CD14-positive monocyte (primary cell): ENCODE measurements around the gene VASH2. TPM values are rescaled to one million over a fixed set of nuclear protein-coding genes. Genes with fewer than 3 reads are reported as not detected.
A peak's percentile ranks its signal among the peaks of the same experiment; 100 is the strongest.

Experiments
- DNase-seq, 3 donors: peaks; one replicate each; pipeline ENCODE4 v3.0.0-alpha.2; 2011 to 2022
- H2AFZ ChIP-seq: 2 replicates; pipeline ENCODE4 v1.6.0; 2012; ENCODE audit warnings: mild to moderate bottlenecking, low read depth, low read length, inconsistent platforms; ENCODE audit not compliant: insufficient read depth, poor library complexity, severe bottlenecking
- H3K27ac ChIP-seq, 2 donors: 1 replicate in 1 of 2; 2 replicates in 1 of 2; pipeline ENCODE4 v1.5.1; 2012 to 2013; ENCODE audit warnings: low read length in 2 of 2, control low read depth in 1 of 2, inconsistent platforms in 1 of 2, low read depth in 1 of 2, mild to moderate bottlenecking in 1 of 2
- H3K27me3 ChIP-seq, 2 donors: one replicate each; pipeline versions ENCODE4 v1.6.0 to v1.6.1; 2011 to 2013; ENCODE audit warnings: low read length in 2 of 2; ENCODE audit not compliant: control insufficient read depth in 2 of 2, insufficient read depth in 2 of 2
- H3K36me3 ChIP-seq, 2 donors: replicated peaks in 1 of 2; 1 replicate in 1 of 2; 2 replicates in 1 of 2; pipeline versions ENCODE4 v1.5.1 to v1.6.1; 2012 to 2013; ENCODE audit warnings: low read length in 2 of 2, control low read depth in 1 of 2, inconsistent platforms in 1 of 2, mild to moderate bottlenecking in 1 of 2; ENCODE audit not compliant: insufficient read depth in 2 of 2, control insufficient read depth in 1 of 2
- H3K4me1 ChIP-seq, 2 donors: 1 replicate in 1 of 2; 2 replicates in 1 of 2; pipeline versions ENCODE4 v1.5.1 to v1.6.1; 2012 to 2013; ENCODE audit warnings: low read length in 2 of 2, control low read depth in 1 of 2, inconsistent platforms in 1 of 2, mild to moderate bottlenecking in 1 of 2, moderate library complexity in 1 of 2; ENCODE audit not compliant: insufficient read depth in 2 of 2, control insufficient read depth in 1 of 2
- H3K4me2 ChIP-seq: replicated peaks from 2 replicates; pipeline ENCODE3; 2012; ENCODE audit warnings: low read length, moderate library complexity, mild to moderate bottlenecking; ENCODE audit not compliant: poor library complexity, severe bottlenecking; ENCODE audit errors: extremely low read depth
- H3K4me3 ChIP-seq, 3 experiments: fragments of 200-600 bp in 1 of 3; sonication (generic) in 1 of 3; replicated peaks in 1 of 3; 1 replicate in 2 of 3; 2 replicates in 1 of 3; pipeline ENCODE4 v1.5.1; 2011 to 2013; ENCODE audit warnings: low read length in 3 of 3, mild to moderate bottlenecking in 3 of 3, control low read depth in 2 of 3, low read depth in 2 of 3, inconsistent platforms in 1 of 3, moderate library complexity in 1 of 3
- H3K79me2 ChIP-seq: 2 replicates; pipeline ENCODE4 v1.6.0; 2012; ENCODE audit warnings: mild to moderate bottlenecking, control low read depth, inconsistent platforms, low read length, moderate library complexity; ENCODE audit not compliant: insufficient read depth
- H3K9ac ChIP-seq: 2 replicates; pipeline ENCODE4 v1.6.0; 2017; ENCODE audit warnings: low read length, mild to moderate bottlenecking; ENCODE audit not compliant: insufficient read depth, poor library complexity, severe bottlenecking
- H3K9me3 ChIP-seq, 2 donors: replicated peaks in 1 of 2; 1 replicate in 1 of 2; 2 replicates in 1 of 2; pipeline versions ENCODE4 v1.5.1 to v1.6.1; 2012 to 2013; ENCODE audit warnings: low read length in 2 of 2, control low read depth in 1 of 2; ENCODE audit not compliant: control insufficient read depth in 1 of 2, insufficient read depth in 1 of 2
- H4K20me1 ChIP-seq: 2 replicates; pipeline ENCODE4 v1.6.0; 2012; ENCODE audit warnings: mild to moderate bottlenecking, low read length, control low read depth, moderate library complexity; ENCODE audit not compliant: insufficient read depth
- H3K27ac Mint-ChIP-seq, 7 donors: one replicate each; pipeline ENCODE4 v1.8.0; 2020; ENCODE audit warnings: mild to moderate bottlenecking in 7 of 7, mixed read lengths in 7 of 7, moderate library complexity in 6 of 7, inconsistent platforms in 2 of 7
- H3K27me3 Mint-ChIP-seq, 3 donors: one replicate each; pipeline ENCODE4 v1.8.0; 2021 to 2022; ENCODE audit warnings: low read depth in 3 of 3, mild to moderate bottlenecking in 3 of 3, mixed read lengths in 3 of 3, moderate library complexity in 3 of 3, inconsistent platforms in 1 of 3
- H3K36me3 Mint-ChIP-seq, 2 donors: one replicate each; pipeline ENCODE4 v1.8.0; 2020; ENCODE audit warnings: mixed read lengths in 2 of 2, inconsistent platforms in 1 of 2, mild to moderate bottlenecking in 1 of 2
- H3K4me1 Mint-ChIP-seq: one replicate; pipeline ENCODE4 v1.8.0; 2020; ENCODE audit warnings: mild to moderate bottlenecking, mixed read lengths
- H3K4me3 Mint-ChIP-seq, 2 donors: one replicate each; pipeline ENCODE4 v1.8.0; 2020; ENCODE audit warnings: mild to moderate bottlenecking in 2 of 2, mixed read lengths in 2 of 2, moderate library complexity in 1 of 2
- H3K9me3 Mint-ChIP-seq, 7 donors: one replicate each; pipeline ENCODE4 v1.8.0; 2020 to 2022; ENCODE audit warnings: mixed read lengths in 7 of 7, mild to moderate bottlenecking in 6 of 7, moderate library complexity in 6 of 7, inconsistent platforms in 2 of 7
- CTCF ChIP-seq: fragments of 200-600 bp; IDR thresholded peaks from one replicate; pipeline ENCODE4 v1.8.0; 2022; ENCODE audit warnings: antibody characterized with exemption, mild to moderate bottlenecking
- WGBS: methylation state at CpG from one replicate; pipeline ENCODE4 v1.1.5; 2013; ENCODE audit warnings: missing lambda C conversion rate; ENCODE audit not compliant: insufficient coverage; 5-methylcytosine and 5-hydroxymethylcytosine counted together
- intact Hi-C, 2 donors: fragments of 100-400 bp; cut with micrococcal nuclease; formaldehyde crosslinking; loops; one replicate each; pipeline versions ENCODE4 v1.15.0 to v1.15.1; 2023
- polyA plus RNA-seq, 3 donors: library from polyadenylated mRNA; depleted of rRNA in 1 of 3; unstranded in 2 of 3; stranded (reverse) in 1 of 3; fragments of 300-500 nt in 2 of 3; fragments of >200 nt in 1 of 3; fragmentation: Illumina TruSeq in 2 of 3; gene quantifications; 1 replicate in 2 of 3; 2 replicates in 1 of 3; pipeline ENCODE4 v1.2.3, GENCODE V29; 2012 to 2021

The VASH2 gene
- polyA plus RNA-seq, 3 donors = 0.07 TPM; not detected in 2

GRCh38 chr1:212958175-212958574 is 7.8 kb downstream of the VASH2 start:
- Histone ChIP-seq H3K9ac (no peak overlapping the region), H3K4me3 (no peak overlapping the region), H3K4me2 (no peak overlapping the region), H3K79me2 (no peaks in the 10 kb centered on the region), H3K27me3 (peaks cover 0 to under 1% of the 10 kb centered on the region in 2 donors), H4K20me1 (no peaks in the 10 kb centered on the region), H3K36me3 (no peaks in the 10 kb centered on the region), H3K4me1 (peaks cover 4% of the 10 kb centered on the region in 2 donors), H2AFZ (peak overlapping the region; percentile 3), H3K9me3 (no peaks in the 10 kb centered on the region), H3K27ac (no peak overlapping the region)
- intact Hi-C loops = no loop called here
- no peak for DNase-seq
- no peak overlapping the region for H3K4me3 Mint-ChIP-seq
- TF ChIP-seq CTCF = no peak
- H3K4me1 Mint-ChIP-seq = peaks cover 8% of the 10 kb centered on the region
- WGBS = 39% methylated on average over 7 of the region's 10 CpGs
- peaks cover 10 to 14% (median 13%) of the 10 kb centered on the region in 3 donors for H3K27me3 Mint-ChIP-seq
- no peaks in the 10 kb centered on the region for H3K9me3 Mint-ChIP-seq
- no peaks in the 10 kb centered on the region for H3K36me3 Mint-ChIP-seq
- no peak overlapping the region for H3K27ac Mint-ChIP-seq

- Histone ChIP-seq H3K36me3 (no peaks in the 10 kb centered on the region), H3K9ac (no peak overlapping the region), H3K27ac (no peak overlapping the region), H3K4me2 (no peak overlapping the region), H3K27me3 (no peaks in the 10 kb centered on the region), H3K4me3 (no peak overlapping the region), H3K4me1 (peaks cover 4% of the 10 kb centered on the region in 2 donors), H4K20me1 (no peaks in the 10 kb centered on the region), H2AFZ (no peak overlapping the region), H3K9me3 (no peaks in the 10 kb centered on the region), H3K79me2 (no peaks in the 10 kb centered on the region)
- intact Hi-C loops = no loop called here
- Mint-ChIP-seq H3K4me1 (peaks cover 8% of the 10 kb centered on the region), H3K4me3 (no peak overlapping the region), H3K27ac (no peak overlapping the region), H3K27me3 (peaks cover 4 to 11% (median 8%) of the 10 kb centered on the region in 3 donors), H3K9me3 (no peaks in the 10 kb centered on the region), H3K36me3 (no peaks in the 10 kb centered on the region)
- WGBS = 92% methylated on average over 15 of the region's 18 CpGs
- no peak for TF ChIP-seq CTCF
- DNase-seq = no peak
Observed at GRCh38 chr1:212959266-212960220, 9.2 kb downstream of the VASH2 start.
